ENCODE results near the gene SEZ6L. TPM values are rescaled to one million over a fixed set of nuclear protein-coding genes. Genes with fewer than 3 reads are reported as not detected.

Gene SEZ6L
- polyA plus RNA-seq, 6 donors from 2014 or later: 0.04 to 0.23 TPM; not detected in 4

DNA sequence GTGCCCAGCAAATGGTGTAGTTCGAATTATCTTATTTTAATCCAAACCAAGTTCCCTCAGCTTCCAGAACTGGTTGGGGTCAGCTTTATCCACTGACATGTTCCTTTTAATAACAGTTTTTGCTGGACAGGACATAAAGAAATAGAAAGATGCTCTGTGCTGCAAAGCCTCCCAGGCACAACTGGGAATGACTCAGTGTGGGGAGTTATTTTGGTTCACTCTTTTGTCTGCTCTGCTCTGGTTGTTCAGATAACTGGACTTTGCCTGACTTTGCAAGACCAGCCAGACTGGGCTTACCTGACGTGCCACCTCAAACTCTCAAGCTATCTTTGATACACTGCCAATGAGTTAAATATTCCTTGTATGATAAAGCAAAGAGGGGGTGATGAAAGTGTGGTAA lies 25.6 kb downstream of the SEZ6L start:
- ATAC-seq (ENCODE audit: low read depth in 2 of 2): no peak
- Mint-ChIP-seq H3K4me1 (no peaks in the 10 kb centered on the region), H3K27ac (no peak overlapping the region), H3K4me3 (no peak overlapping the region), H3K9me3 (peaks cover 0 to 8% (median 4%) of the 10 kb centered on the region in 7 donors), H3K36me3 (no peaks in the 10 kb centered on the region), H3K27me3 (peaks cover 24 to 48% (median 37%) of the 10 kb centered on the region in 3 donors)
- no peak for DNase-seq

DNA sequence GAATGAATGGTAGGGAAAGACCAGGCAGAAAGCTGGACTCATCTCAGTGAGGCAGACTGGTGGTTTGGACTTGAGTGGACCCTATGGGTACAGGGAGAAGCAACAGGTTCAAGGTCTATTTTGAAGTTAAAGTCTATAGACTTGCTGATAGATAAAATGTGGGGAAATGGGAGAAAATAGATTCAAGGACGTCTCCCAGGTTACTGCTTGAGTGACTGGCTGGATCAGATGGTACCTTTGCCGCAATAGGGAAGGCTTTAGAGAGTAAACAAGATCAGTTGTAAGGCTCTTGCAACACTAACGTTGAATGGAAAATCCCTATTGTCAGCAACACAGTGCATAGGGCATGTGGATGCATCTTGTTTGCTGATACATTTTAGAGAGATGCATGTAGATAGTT lies 27.4 kb downstream of the SEZ6L start:
- Mint-ChIP-seq H3K4me3 (no peak overlapping the region), H3K36me3 (no peaks in the 10 kb centered on the region), H3K27me3 (peaks cover 27 to 56% (median 44%) of the 10 kb centered on the region in 3 donors), H3K9me3 (peaks cover 0 to 5% (median 3%) of the 10 kb centered on the region in 7 donors), H3K4me1 (no peaks in the 10 kb centered on the region), H3K27ac (no peak overlapping the region)
- DNase-seq: no peak
- ATAC-seq (ENCODE audit: low read depth in 2 of 2): no peak

DNA sequence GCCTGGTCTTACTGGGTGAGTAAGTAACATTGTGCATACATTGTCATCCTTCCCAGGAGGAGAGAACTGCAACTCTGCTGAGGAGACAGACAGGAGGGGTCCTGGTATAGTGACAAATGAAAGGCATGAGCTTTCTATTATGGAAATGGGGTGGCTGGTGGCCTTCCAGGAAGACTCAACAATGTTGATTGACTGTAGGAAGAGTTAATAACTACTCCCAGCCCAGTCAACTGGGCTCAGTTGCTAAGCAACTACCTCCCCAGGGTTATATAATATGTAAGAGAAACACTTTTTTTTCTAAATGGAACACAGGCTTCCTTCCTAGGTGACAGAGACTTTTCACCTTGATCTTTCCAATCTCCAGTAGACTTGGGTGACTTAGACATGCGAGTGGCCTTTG lies 28.2 kb downstream of the SEZ6L start:
- DNase-seq (no peak), ATAC-seq (ENCODE audit: low read depth in 2 of 2) (no peak)
- H3K4me1 Mint-ChIP-seq: no peaks in the 10 kb centered on the region
- H3K9me3 Mint-ChIP-seq: peaks cover 0 to 2% (median 0%) of the 10 kb centered on the region in 7 donors
- no peak overlapping the region for H3K4me3 Mint-ChIP-seq
- H3K27me3 Mint-ChIP-seq: peaks cover 26 to 49% (median 43%) of the 10 kb centered on the region in 3 donors
- no peak overlapping the region for H3K27ac Mint-ChIP-seq
- no peaks in the 10 kb centered on the region for H3K36me3 Mint-ChIP-seq

DNA sequence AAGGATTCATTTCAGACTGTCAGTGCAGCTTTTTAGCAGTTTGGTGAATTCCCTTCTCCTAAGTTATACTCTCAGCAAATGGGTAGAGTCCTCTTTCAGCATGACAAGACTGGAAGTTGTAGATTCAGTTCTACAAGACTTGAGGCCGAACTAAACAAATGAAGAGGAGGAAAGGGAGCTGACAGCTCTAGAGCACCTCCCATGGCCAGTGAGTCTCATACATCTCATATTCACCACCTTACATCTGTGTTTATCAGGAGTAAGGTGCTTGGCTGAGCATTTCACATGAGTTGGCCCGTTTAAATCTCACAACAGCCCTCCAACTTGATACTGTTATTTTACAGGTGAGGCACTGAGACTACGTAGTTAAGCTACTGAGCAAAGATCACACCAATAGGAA lies 30.4 kb downstream of the SEZ6L start:
- Mint-ChIP-seq H3K36me3 (no peaks in the 10 kb centered on the region), H3K4me1 (no peaks in the 10 kb centered on the region), H3K27me3 (peaks cover 33 to 54% (median 38%) of the 10 kb centered on the region in 3 donors), H3K27ac (no peak overlapping the region), H3K4me3 (no peak overlapping the region), H3K9me3 (peaks cover 0 to 2% (median 0%) of the 10 kb centered on the region in 7 donors)
- DNase-seq (no peak), ATAC-seq (ENCODE audit: low read depth in 2 of 2) (no peak)

- ATAC-seq (ENCODE audit: low read depth in 2 of 2): no peak
- peaks cover 36 to 47% (median 38%) of the 10 kb centered on the region in 3 donors for H3K27me3 Mint-ChIP-seq
- no peak overlapping the region for H3K4me3 Mint-ChIP-seq
- peaks cover 0 to 2% (median 0%) of the 10 kb centered on the region in 7 donors for H3K9me3 Mint-ChIP-seq
- DNase-seq: no peak
- H3K27ac Mint-ChIP-seq: no peak overlapping the region
- H3K36me3 Mint-ChIP-seq: no peaks in the 10 kb centered on the region
- no peaks in the 10 kb centered on the region for H3K4me1 Mint-ChIP-seq
These were observed 33.1 kb downstream of the SEZ6L start for GRCh38 chr22:26202280-26202924.

DNA sequence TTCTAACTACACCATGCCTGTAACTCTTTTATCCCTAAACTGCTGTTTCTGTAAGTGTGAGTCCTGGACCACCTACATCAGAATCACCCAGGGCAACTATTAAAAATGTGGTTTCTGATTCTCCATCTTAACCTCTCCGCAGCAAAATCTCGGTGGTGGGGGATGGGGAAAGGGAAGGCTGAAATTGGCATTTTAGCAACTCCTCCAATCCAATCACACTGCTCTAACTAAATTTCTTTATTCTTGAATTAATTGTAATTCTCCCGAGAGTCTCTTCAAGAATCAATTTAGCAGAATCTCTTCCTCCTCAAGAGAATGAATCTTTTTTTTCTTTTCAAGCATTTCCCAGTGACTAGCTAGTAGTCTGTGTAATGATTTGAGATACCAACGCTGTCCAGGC lies 36.2 kb downstream of the SEZ6L start:
- Mint-ChIP-seq H3K4me1 (no peaks in the 10 kb centered on the region), H3K4me3 (no peak overlapping the region), H3K27me3 (peaks cover 32 to 42% (median 32%) of the 10 kb centered on the region in 3 donors), H3K36me3 (peaks cover 8 to 13% of the 10 kb centered on the region in 2 donors), H3K9me3 (peaks cover 4 to 17% (median 10%) of the 10 kb centered on the region in 7 donors), H3K27ac (no peak overlapping the region)
- no peak for DNase-seq
- ATAC-seq (ENCODE audit: low read depth in 2 of 2): no peak

- Mint-ChIP-seq H3K9me3 (peaks cover 4 to 17% (median 12%) of the 10 kb centered on the region in 7 donors), H3K4me3 (no peak overlapping the region), H3K27ac (no peak overlapping the region), H3K4me1 (no peaks in the 10 kb centered on the region), H3K27me3 (peaks cover 22 to 52% (median 43%) of the 10 kb centered on the region in 3 donors), H3K36me3 (peaks cover 8 to 13% of the 10 kb centered on the region in 2 donors)
- ATAC-seq (ENCODE audit: low read depth in 2 of 2): no peak
- DNase-seq: no peak
These were observed 41.1 kb downstream of the SEZ6L start for GRCh38 chr22:26210334-26210733.

GRCh38 chr22:26213826-26214225 lies 44.6 kb downstream of the SEZ6L start:
- H3K27ac Mint-ChIP-seq: no peak overlapping the region
- H3K36me3 Mint-ChIP-seq: peaks cover 5 to 12% of the 10 kb centered on the region in 2 donors
- no peaks in the 10 kb centered on the region for H3K4me1 Mint-ChIP-seq
- peaks cover 4 to 13% (median 10%) of the 10 kb centered on the region in 7 donors for H3K9me3 Mint-ChIP-seq
- no peak for DNase-seq
- H3K27me3 Mint-ChIP-seq: peaks cover 23 to 61% (median 58%) of the 10 kb centered on the region in 3 donors
- no peak for ATAC-seq (ENCODE audit: low read depth in 2 of 2)
- no peak overlapping the region for H3K4me3 Mint-ChIP-seq

- H3K4me3 Mint-ChIP-seq: no peak overlapping the region
- H3K4me1 Mint-ChIP-seq: no peaks in the 10 kb centered on the region
- DNase-seq (no peak), ATAC-seq (ENCODE audit: low read depth in 2 of 2) (no peak)
- H3K27ac Mint-ChIP-seq: peak overlapping the region in 1 of 6 donors; percentile 40
- H3K36me3 Mint-ChIP-seq: peaks cover 0 to 6% of the 10 kb centered on the region in 2 donors
- peaks cover 23 to 55% (median 52%) of the 10 kb centered on the region in 3 donors for H3K27me3 Mint-ChIP-seq
- peaks cover under 1 to 6% (median 3%) of the 10 kb centered on the region in 7 donors for H3K9me3 Mint-ChIP-seq
These were observed 45.2 kb downstream of the SEZ6L start for GRCh38 chr22:26214466-26214865.

DNA sequence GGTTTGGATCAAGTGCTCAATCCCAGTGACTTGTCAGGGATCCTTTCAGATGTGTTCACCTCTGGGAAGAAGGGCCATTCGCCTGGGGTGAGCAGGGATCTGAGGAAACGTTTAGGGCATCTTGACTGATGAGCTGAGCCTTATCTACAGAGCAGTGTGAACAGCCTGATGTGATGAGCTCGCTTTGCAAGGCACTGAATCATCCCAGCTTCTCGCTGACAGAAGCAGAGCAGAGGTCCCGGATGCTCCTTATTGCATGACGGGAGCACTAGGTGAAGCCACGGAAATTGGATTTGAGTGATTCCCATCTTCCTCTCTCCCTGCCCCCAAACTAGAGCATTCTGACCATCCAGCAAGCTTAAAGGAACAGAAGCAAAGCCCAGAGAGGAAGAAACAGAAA lies 46.5 kb downstream of the SEZ6L start:
- no peak overlapping the region for H3K27ac Mint-ChIP-seq
- H3K36me3 Mint-ChIP-seq: no peaks in the 10 kb centered on the region
- H3K27me3 Mint-ChIP-seq: peaks cover 23 to 54% (median 51%) of the 10 kb centered on the region in 3 donors
- DNase-seq (no peak), ATAC-seq (ENCODE audit: low read depth in 2 of 2) (no peak)
- no peaks in the 10 kb centered on the region for H3K4me1 Mint-ChIP-seq
- H3K9me3 Mint-ChIP-seq: peaks cover 0 to 5% (median 0%) of the 10 kb centered on the region in 7 donors
- H3K4me3 Mint-ChIP-seq: no peak overlapping the region

DNA sequence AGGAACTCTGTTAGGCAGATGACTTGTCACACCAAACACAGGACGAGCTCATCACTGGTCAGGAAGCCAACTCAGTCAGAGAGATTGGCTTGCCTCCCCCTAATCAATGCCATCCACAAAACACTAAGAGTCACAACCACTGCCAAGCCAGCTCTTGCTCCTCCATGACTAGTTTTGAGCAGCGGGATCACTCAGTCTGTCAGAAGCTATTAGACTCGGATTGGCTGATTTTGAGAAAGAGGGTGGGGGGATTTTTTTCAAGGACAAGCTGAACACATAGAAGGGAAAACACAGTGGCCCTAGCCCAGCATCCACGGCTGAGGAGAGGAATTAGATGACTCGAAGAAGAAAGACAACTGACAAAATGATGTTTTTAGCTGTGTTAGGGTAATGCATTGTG lies 55.9 kb downstream of the SEZ6L start:
- Mint-ChIP-seq H3K27ac (no peak overlapping the region), H3K4me3 (no peak overlapping the region), H3K4me1 (no peaks in the 10 kb centered on the region), H3K9me3 (peaks cover 0 to 5% (median 0%) of the 10 kb centered on the region in 7 donors), H3K27me3 (peaks cover 10 to 26% (median 25%) of the 10 kb centered on the region in 3 donors), H3K36me3 (no peaks in the 10 kb centered on the region)
- no peak for DNase-seq
- ATAC-seq (ENCODE audit: low read depth in 2 of 2): no peak

GRCh38 chr22:26226538-26227297 lies 57.5 kb downstream of the SEZ6L start:
- H3K4me1 Mint-ChIP-seq: no peaks in the 10 kb centered on the region
- H3K4me3 Mint-ChIP-seq: no peak overlapping the region
- H3K27me3 Mint-ChIP-seq: peaks cover 15 to 20% (median 16%) of the 10 kb centered on the region in 3 donors
- no peak for ATAC-seq (ENCODE audit: low read depth in 2 of 2)
- no peaks in the 10 kb centered on the region for H3K36me3 Mint-ChIP-seq
- peak overlapping the region in 1 of 6 donors; percentile 10 for H3K27ac Mint-ChIP-seq
- no peak for DNase-seq
- peaks cover 0 to 5% (median 0%) of the 10 kb centered on the region in 7 donors for H3K9me3 Mint-ChIP-seq

DNA sequence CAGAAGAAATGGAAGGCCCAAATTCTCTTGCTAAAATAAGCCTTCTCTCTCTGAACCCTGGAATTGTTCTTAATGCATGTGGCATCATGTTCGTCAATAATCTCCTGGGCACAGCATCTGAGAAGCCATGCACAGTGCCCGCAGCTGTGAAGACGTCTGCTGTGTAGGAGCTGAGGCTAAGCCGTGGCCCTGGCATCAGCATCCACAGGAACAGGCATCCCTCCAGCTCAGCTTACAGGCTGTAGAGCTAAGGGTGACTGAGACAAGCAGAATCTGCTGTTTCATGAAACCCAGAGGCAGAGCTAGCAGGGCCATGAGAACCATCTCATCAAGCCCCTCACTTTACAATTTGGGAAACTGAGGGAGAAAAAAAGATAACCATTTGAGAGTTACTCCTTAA lies 60.6 kb downstream of the SEZ6L start:
- DNase-seq (no peak), ATAC-seq (ENCODE audit: low read depth in 2 of 2) (no peak)
- H3K27ac Mint-ChIP-seq: no peak overlapping the region
- no peak overlapping the region for H3K4me3 Mint-ChIP-seq
- H3K27me3 Mint-ChIP-seq: peaks cover 21 to 27% (median 25%) of the 10 kb centered on the region in 3 donors
- no peaks in the 10 kb centered on the region for H3K36me3 Mint-ChIP-seq
- no peaks in the 10 kb centered on the region for H3K9me3 Mint-ChIP-seq
- H3K4me1 Mint-ChIP-seq: no peaks in the 10 kb centered on the region

- no peaks in the 10 kb centered on the region for H3K9me3 Mint-ChIP-seq
- H3K27ac Mint-ChIP-seq: no peak overlapping the region
- DNase-seq (no peak), ATAC-seq (ENCODE audit: low read depth in 2 of 2) (no peak)
- no peaks in the 10 kb centered on the region for H3K4me1 Mint-ChIP-seq
- H3K27me3 Mint-ChIP-seq: peaks cover 20 to 40% (median 31%) of the 10 kb centered on the region in 3 donors
- H3K36me3 Mint-ChIP-seq: no peaks in the 10 kb centered on the region
- no peak overlapping the region for H3K4me3 Mint-ChIP-seq
These were observed 65.0 kb downstream of the SEZ6L start for GRCh38 chr22:26234296-26234695.

Measured in naive B cell (primary cell).